GM12891 (cell line): ENCODE measurements around the gene WDFY1.

ENCODE experiments used
- POLR2A ChIP-seq: IDR thresholded peaks from 2 replicates; pipeline ENCODE4 v1.6.1; 2011; ENCODE audit warnings: low read depth, low read length, control low read depth
- POU2F2 ChIP-seq: IDR thresholded peaks from 2 replicates; pipeline ENCODE4 v1.6.1; 2011; ENCODE audit warnings: low read depth, mild to moderate bottlenecking, control low read depth, low read length, moderate library complexity
- TAF1 ChIP-seq: IDR thresholded peaks from 2 replicates; pipeline ENCODE4 v1.6.1; 2011; ENCODE audit warnings: low read depth, low read length, control low read depth

DNA sequence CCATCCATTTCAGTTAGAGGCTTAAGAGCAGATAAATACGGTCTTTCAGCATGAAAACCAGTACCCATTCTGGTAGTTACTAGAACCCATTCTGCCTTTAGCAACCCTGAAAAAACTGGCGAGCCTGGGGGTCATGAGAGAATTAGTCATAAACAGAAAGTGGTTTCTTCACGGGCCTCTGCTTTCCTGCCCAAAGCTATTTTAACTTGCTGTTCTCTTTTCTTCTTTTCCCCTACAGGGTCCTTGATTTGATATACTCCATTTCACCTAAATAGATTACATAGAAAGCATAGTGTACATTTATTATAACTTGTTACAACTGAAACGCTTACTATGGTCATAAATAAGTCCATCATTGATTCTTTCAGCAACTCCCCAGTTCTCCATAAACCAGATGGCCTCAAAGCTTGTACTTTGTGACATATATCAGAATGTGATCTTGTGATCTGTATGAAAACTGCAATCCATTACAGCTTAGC lies 48.3 kb downstream of the WDFY1 start:
- TF ChIP-seq POLR2A (no peak), TAF1 (no peak), POU2F2 (peak; percentile 58; the same call in 1 of the 2 replicates)
